Stimulated activated CD4-positive, alpha-beta T cell treated with anti-CD3 and anti-CD28 coated beads, Interleukin-1b, Interleukin-23, amount 100 ng/mL, for 24 hours (primary cell): ENCODE measurements around the gene FGFR2.

ENCODE experiments used
- DNase-seq, 4 experiments: peaks; one replicate each; pipeline ENCODE4 v3.0.0-alpha.2; 2020; ENCODE audit warnings: low read depth in 4 of 4, low spot score in 1 of 4

The FGFR2 gene

GRCh38 chr10:121459279-121459621, 139.0 kb downstream of the FGFR2 start:
- no peak for DNase-seq

- DNase-seq, result no peak
Measured at GRCh38 chr10:121457729-121458128, 140.5 kb downstream of the FGFR2 start.

GRCh38 chr10:121455377-121455776, 142.9 kb downstream of the FGFR2 start:
- no peak for DNase-seq

GRCh38 chr10:121454781-121455180, 143.5 kb downstream of the FGFR2 start:
- no peak for DNase-seq

GRCh38 chr10:121453160-121453559, 145.1 kb downstream of the FGFR2 start:
- DNase-seq, result no peak

- DNase-seq, result no peak
Measured at GRCh38 chr10:121452581-121452980, 145.7 kb downstream of the FGFR2 start.

- DNase-seq, result no peak
Measured at GRCh38 chr10:121450247-121450646, 148.0 kb downstream of the FGFR2 start.

GRCh38 chr10:121449482-121449924, 148.7 kb downstream of the FGFR2 start:
- DNase-seq, result no peak

- DNase-seq, result no peak
Measured at GRCh38 chr10:121448766-121449421, 149.3 kb downstream of the FGFR2 start.

GRCh38 chr10:121444520-121445165, 153.6 kb downstream of the FGFR2 start:
- DNase-seq, result no peak

GRCh38 chr10:121442086-121442935, 155.9 kb downstream of the FGFR2 start:
- no peak for DNase-seq

- DNase-seq, result no peak
Measured at GRCh38 chr10:121440461-121440860, 157.8 kb downstream of the FGFR2 start.

GRCh38 chr10:121438333-121438732, 159.9 kb downstream of the FGFR2 start:
- no peak for DNase-seq

- no peak for DNase-seq
Measured at GRCh38 chr10:121437596-121437995, 160.6 kb downstream of the FGFR2 start.

GRCh38 chr10:121436630-121437341, 161.5 kb downstream of the FGFR2 start:
- DNase-seq, result no peak

- DNase-seq, result no peak
Measured at GRCh38 chr10:121436281-121436629, 162.0 kb downstream of the FGFR2 start.

- no peak for DNase-seq
Measured at GRCh38 chr10:121435099-121435875, 163.0 kb downstream of the FGFR2 start.

- DNase-seq, result no peak
Measured at GRCh38 chr10:121433965-121434364, 164.3 kb downstream of the FGFR2 start.

- no peak for DNase-seq
Measured at GRCh38 chr10:121428867-121429266, 169.4 kb downstream of the FGFR2 start.
